Mesendoderm (in vitro differentiated cells): ENCODE results near the gene TAS2R8.
"Not testable (repeated sequence)": the region's sequence is repeated elsewhere in the genome, so short reads cannot be mapped to it uniquely, and the experiment has no call there.

ENCODE experiments used
- DNase-seq: peaks from one replicate; pipeline ENCODE4 v3.0.0; 2013
- H2AK5ac ChIP-seq: 2 replicates; pipeline ENCODE4 v1.6.1; 2013; ENCODE audit warnings: low read length, inconsistent platforms
- H2BK120ac ChIP-seq: 2 replicates; pipeline ENCODE4 v1.6.1; 2013; ENCODE audit warnings: low read depth, mild to moderate bottlenecking, low read length, moderate library complexity, mixed read lengths
- H2BK15ac ChIP-seq: replicated peaks from 2 replicates; pipeline ENCODE4 v1.6.1; 2013; ENCODE audit warnings: low read depth, mild to moderate bottlenecking, moderate library complexity
- H2BK5ac ChIP-seq: 2 replicates; pipeline ENCODE4 v1.6.1; 2013; ENCODE audit warnings: low read length, inconsistent platforms
- H3K18ac ChIP-seq: 2 replicates; pipeline ENCODE4 v1.6.1; 2013; ENCODE audit warnings: mild to moderate bottlenecking, low read length, mixed read lengths
- H3K23ac ChIP-seq: one replicate; pipeline ENCODE4 v1.6.1; 2013; ENCODE audit warnings: low read length
- H3K27ac ChIP-seq: 2 replicates; pipeline ENCODE4 v1.5.1; 2013; ENCODE audit warnings: low read depth, mild to moderate bottlenecking, inconsistent platforms, low read length, moderate library complexity
- H3K27me3 ChIP-seq: 2 replicates; pipeline ENCODE4 v1.6.1; 2013; ENCODE audit warnings: low read length, control low read depth, mild to moderate bottlenecking, inconsistent platforms; ENCODE audit not compliant: insufficient read depth, poor library complexity
- H3K36me3 ChIP-seq: 2 replicates; pipeline ENCODE4 v1.6.1; 2013; ENCODE audit warnings: low read length, inconsistent platforms; ENCODE audit not compliant: control insufficient read depth, insufficient read depth
- H3K4ac ChIP-seq: one replicate; pipeline ENCODE4 v1.6.1; 2013; ENCODE audit warnings: low read depth, mild to moderate bottlenecking, low read length, moderate library complexity
- H3K4me1 ChIP-seq: 2 replicates; pipeline ENCODE4 v1.6.1; 2013; ENCODE audit warnings: low read depth, low read length, inconsistent platforms; ENCODE audit not compliant: control insufficient read depth
- H3K4me2 ChIP-seq: 2 replicates; pipeline ENCODE4 v1.6.1; 2013; ENCODE audit warnings: low read length
- H3K4me3 ChIP-seq: 2 replicates; pipeline ENCODE4 v1.5.1; 2013; ENCODE audit warnings: mild to moderate bottlenecking, low read length
- H3K56ac ChIP-seq: one replicate; pipeline ENCODE4 v1.6.1; 2013; ENCODE audit warnings: low read length
- H3K79me1 ChIP-seq: 2 replicates; pipeline ENCODE4 v1.6.1; 2013; ENCODE audit warnings: low read length, inconsistent platforms
- H3K79me2 ChIP-seq: 2 replicates; pipeline ENCODE4 v1.6.1; 2013; ENCODE audit warnings: mild to moderate bottlenecking, low read length; ENCODE audit not compliant: control insufficient read depth, insufficient read depth
- H3K9ac ChIP-seq: 2 replicates; pipeline ENCODE4 v1.6.1; 2013; ENCODE audit warnings: low read length, inconsistent platforms
- H4K5ac ChIP-seq: one replicate; pipeline ENCODE4 v1.6.1; 2013; ENCODE audit warnings: low read length
- H4K8ac ChIP-seq: one replicate; pipeline ENCODE4 v1.6.1; 2013; ENCODE audit warnings: low read depth, mild to moderate bottlenecking, control low read depth, low read length, moderate library complexity
- WGBS: extraction: QIAGEN DNeasy Blood & Tissue Kit; methylation state at CpG from one replicate; pipeline ENCODE4 v1.1.7; 2013; ENCODE audit warnings: low lambda C conversion rate, missing lambda C conversion rate; ENCODE audit not compliant: insufficient coverage; ENCODE audit errors: extremely low coverage; 5-methylcytosine and 5-hydroxymethylcytosine counted together

Gene TAS2R8

DNA sequence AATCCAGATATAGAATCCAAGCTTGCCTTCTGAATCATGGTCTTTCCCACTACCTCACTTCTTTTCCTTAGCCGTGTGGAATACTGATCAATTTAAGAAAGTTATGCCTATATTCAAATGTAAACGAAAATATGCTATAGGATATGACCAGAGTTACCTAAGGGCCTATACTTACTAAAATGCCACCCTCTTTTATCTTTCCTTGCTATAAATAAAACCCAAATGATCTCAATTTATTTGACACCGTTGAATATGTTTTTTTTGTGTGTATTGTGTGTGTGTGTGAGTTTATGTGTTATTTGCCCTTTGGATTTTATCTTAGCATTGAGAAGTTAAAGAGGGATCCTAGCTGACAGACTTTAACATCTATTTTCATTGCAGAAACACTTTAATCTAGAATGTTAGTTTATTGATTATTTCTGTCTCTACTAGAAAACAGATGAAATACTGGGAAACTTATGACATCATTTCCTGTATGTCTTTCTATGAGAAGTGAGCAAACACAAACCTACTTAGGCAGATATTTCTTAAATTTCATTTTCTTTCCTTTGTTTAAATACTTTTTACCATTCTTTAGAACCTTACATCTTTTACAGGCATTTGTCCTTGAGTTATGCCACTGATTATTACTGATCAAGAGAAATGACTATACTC lies 4.9 kb upstream of the TAS2R8 start:
- Histone ChIP-seq H2BK5ac (no peak overlapping the region), H3K79me2 (no peaks in the 10 kb centered on the region), H3K4me3 (no peak overlapping the region), H3K27me3 (no peaks in the 10 kb centered on the region), H2BK120ac (no peak overlapping the region), H3K36me3 (no peaks in the 10 kb centered on the region), H2BK15ac (no peak overlapping the region), H3K79me1 (no peaks in the 10 kb centered on the region), H3K9ac (no peak overlapping the region), H3K56ac (no peak overlapping the region), H4K8ac (no peak overlapping the region), H3K4me2 (no peak overlapping the region), H2AK5ac (no peak overlapping the region), H3K18ac (no peak overlapping the region), H3K23ac (no peak overlapping the region), H3K27ac (no peak overlapping the region), H3K4me1 (no peaks in the 10 kb centered on the region), H3K4ac (no peak overlapping the region), H4K5ac (no peak overlapping the region)
- WGBS: no CpG with 5 or more reads among the region's 3 CpGs
- no peak for DNase-seq

- Histone ChIP-seq H3K36me3 (no peaks in the 10 kb centered on the region), H2BK15ac (no peak within 1 kb of the TSS), H2BK120ac (no peak within 1 kb of the TSS), H3K27ac (no peak within 1 kb of the TSS), H3K4me3 (no peak within 1 kb of the TSS), H3K4ac (no peak within 1 kb of the TSS), H3K79me1 (no peaks in the 10 kb centered on the region), H3K79me2 (no peaks in the 10 kb centered on the region), H4K5ac (no peak within 1 kb of the TSS), H3K18ac (no peak within 1 kb of the TSS), H3K4me2 (no peak within 1 kb of the TSS), H4K8ac (no peak within 1 kb of the TSS), H3K23ac (no peak within 1 kb of the TSS), H3K9ac (no peak within 1 kb of the TSS), H2AK5ac (no peak within 1 kb of the TSS), H3K56ac (no peak within 1 kb of the TSS), H3K4me1 (no peaks in the 10 kb centered on the region), H2BK5ac (no peak within 1 kb of the TSS), H3K27me3 (no peaks in the 10 kb centered on the region)
- DNase-seq: no peak
These were observed 3.0 kb upstream of the TAS2R8 start, which contains the start of gene TAS2R9 for GRCh38 chr12:10810068-10810467. Gene TAS2R9, minus strand, starts transcription at chr12:10810168. Its CDS starts 93 bp downstream, at chr12:10810075.

DNA sequence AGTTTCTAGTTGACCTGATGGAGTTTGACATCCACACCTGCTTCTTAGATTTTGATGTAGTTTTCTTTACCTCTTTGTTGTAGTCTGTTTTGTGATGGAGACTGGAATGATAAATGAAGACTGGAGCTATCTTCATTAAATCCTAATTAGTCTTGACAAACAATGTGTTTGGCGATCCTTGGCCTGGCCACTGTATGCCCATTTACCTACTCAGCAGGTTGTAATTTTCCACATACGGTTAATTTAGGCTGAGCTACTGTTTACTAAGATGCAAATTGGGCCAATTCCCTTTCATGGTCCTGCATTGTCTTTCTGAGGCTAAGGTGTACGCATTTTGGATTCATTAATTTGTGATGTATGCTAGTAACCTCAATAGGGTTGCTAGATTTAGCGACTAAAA lies 4.5 kb downstream of the TAS2R8 start, which contains the start of gene TAS2R7:
Gene TAS2R7, minus strand, starts transcription at position 41 of the 400 bp plus-strand sequence. CDS start 57 bp downstream, outside the sequence.
- WGBS: no CpG with 5 or more reads among the region's 4 CpGs
- Histone ChIP-seq H2BK15ac (no peak within 1 kb of the TSS), H3K23ac (no peak within 1 kb of the TSS), H3K36me3 (no peaks in the 10 kb centered on the region), H3K9ac (no peak within 1 kb of the TSS), H3K4ac (no peak within 1 kb of the TSS), H4K8ac (no peak within 1 kb of the TSS), H2BK120ac (no peak within 1 kb of the TSS), H3K27ac (no peak within 1 kb of the TSS), H3K56ac (no peak within 1 kb of the TSS), H4K5ac (no peak within 1 kb of the TSS), H3K79me1 (no peaks in the 10 kb centered on the region), H3K79me2 (no peaks in the 10 kb centered on the region), H3K4me2 (no peak within 1 kb of the TSS), H3K18ac (no peak within 1 kb of the TSS), H2AK5ac (no peak within 1 kb of the TSS), H3K27me3 (no peaks in the 10 kb centered on the region), H3K4me3 (no peak within 1 kb of the TSS), H2BK5ac (no peak within 1 kb of the TSS), H3K4me1 (no peaks in the 10 kb centered on the region)
- peak; percentile 2 for DNase-seq

DNA sequence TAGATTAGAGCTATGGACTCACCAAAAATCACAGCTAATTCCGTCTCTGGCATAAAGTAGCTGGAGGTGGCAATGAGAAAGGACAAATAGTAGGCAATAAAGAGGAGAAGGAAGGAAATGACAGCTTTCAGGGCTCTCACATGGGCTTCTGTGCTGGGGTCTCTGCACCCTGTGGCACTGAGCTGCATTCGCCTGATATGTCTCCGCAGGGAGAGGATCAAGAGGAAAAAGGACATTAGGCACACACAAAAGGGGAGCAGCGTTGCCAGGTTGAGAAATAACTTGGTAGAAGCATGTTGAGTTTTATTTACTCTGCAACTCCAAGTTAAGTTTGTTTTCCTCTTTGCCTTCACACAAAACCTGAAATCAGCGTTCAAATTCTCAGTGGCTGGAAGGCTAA lies 5.3 kb downstream of the TAS2R8 start:
- Histone ChIP-seq H3K36me3 (no peaks in the 10 kb centered on the region), H3K79me1 (no peaks in the 10 kb centered on the region), H3K4me1 (no peaks in the 10 kb centered on the region), H2AK5ac (no peak overlapping the region), H2BK15ac (no peak overlapping the region), H3K27ac (no peak overlapping the region), H2BK5ac (no peak overlapping the region), H3K4me2 (no peak overlapping the region), H2BK120ac (no peak overlapping the region), H4K8ac (no peak overlapping the region), H3K79me2 (no peaks in the 10 kb centered on the region), H3K9ac (no peak overlapping the region), H3K4me3 (no peak overlapping the region), H3K23ac (no peak overlapping the region), H3K18ac (no peak overlapping the region), H4K5ac (no peak overlapping the region), H3K27me3 (no peaks in the 10 kb centered on the region), H3K56ac (no peak overlapping the region), H3K4ac (no peak overlapping the region)
- WGBS: no CpG with 5 or more reads among the region's 5 CpGs
- DNase-seq: peak; percentile 3

GRCh38 chr12:10794222-10794621 lies 12.9 kb downstream of the TAS2R8 start:
- no peak overlapping the region for H2BK5ac ChIP-seq
- no peaks in the 10 kb centered on the region for H3K36me3 ChIP-seq
- no peak overlapping the region for H3K9ac ChIP-seq
- no peak overlapping the region for H2BK120ac ChIP-seq
- H3K79me2 ChIP-seq: no peaks in the 10 kb centered on the region
- no peaks in the 10 kb centered on the region for H3K79me1 ChIP-seq
- no peaks in the 10 kb centered on the region for H3K27me3 ChIP-seq
- no peak for DNase-seq
- H3K4me2 ChIP-seq: no peak overlapping the region
- H2BK15ac ChIP-seq: no peak overlapping the region
- no peak overlapping the region for H3K4ac ChIP-seq
- H3K18ac ChIP-seq: no peak overlapping the region
- H3K27ac ChIP-seq: no peak overlapping the region
- H3K4me1 ChIP-seq: no peaks in the 10 kb centered on the region
- H2AK5ac ChIP-seq: no peak overlapping the region
- H3K56ac ChIP-seq: no peak overlapping the region
- H4K5ac ChIP-seq: no peak overlapping the region
- H4K8ac ChIP-seq: no peak overlapping the region
- no peak overlapping the region for H3K4me3 ChIP-seq
- no CpG with 5 or more reads among the region's 2 CpGs for WGBS
- no peak overlapping the region for H3K23ac ChIP-seq

DNA sequence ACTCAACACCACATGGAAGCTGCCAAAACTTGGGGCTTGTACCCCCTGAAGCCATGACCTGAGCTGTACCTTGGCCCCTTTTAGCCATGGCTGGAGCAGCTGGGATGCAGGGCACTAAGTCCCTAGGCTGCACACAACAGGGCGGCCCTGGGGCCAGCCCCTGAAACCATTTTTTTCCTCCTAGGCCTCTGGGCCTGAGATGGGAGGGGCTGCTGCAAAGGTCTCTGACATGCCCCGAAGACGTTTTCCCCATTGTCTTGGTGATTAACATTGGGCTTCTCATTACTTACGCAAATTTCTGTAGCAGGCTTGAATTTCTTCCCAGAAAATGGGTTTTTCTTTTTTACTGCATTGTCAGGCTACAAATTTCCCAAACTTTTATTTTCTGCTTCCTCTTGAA lies 15.3 kb downstream of the TAS2R8 start:
- not testable (repeated sequence) for H3K27me3 ChIP-seq, H3K4me2 ChIP-seq, H3K9ac ChIP-seq, H4K5ac ChIP-seq, H3K56ac ChIP-seq, H3K4me1 ChIP-seq, H3K4ac ChIP-seq, H2AK5ac ChIP-seq, DNase-seq, H3K27ac ChIP-seq, H3K79me2 ChIP-seq, H2BK120ac ChIP-seq, H3K4me3 ChIP-seq, H3K79me1 ChIP-seq, H3K18ac ChIP-seq, H3K23ac ChIP-seq, H4K8ac ChIP-seq, H2BK15ac ChIP-seq, H3K36me3 ChIP-seq, H2BK5ac ChIP-seq
- WGBS: no CpG with 5 or more reads among the region's 4 CpGs
